GM12872 (cell line): ENCODE data around the gene TMEM131L.

Experiments used
- TF ChIP-seq, protein P1 (sequence below): IDR thresholded peaks from 3 replicates; pipeline ENCODE4 v1.5.1; 2011; ENCODE audit warnings: low read depth, mild to moderate bottlenecking, low read length, moderate library complexity; ENCODE audit not compliant: insufficient read depth

The TMEM131L gene

DNA sequence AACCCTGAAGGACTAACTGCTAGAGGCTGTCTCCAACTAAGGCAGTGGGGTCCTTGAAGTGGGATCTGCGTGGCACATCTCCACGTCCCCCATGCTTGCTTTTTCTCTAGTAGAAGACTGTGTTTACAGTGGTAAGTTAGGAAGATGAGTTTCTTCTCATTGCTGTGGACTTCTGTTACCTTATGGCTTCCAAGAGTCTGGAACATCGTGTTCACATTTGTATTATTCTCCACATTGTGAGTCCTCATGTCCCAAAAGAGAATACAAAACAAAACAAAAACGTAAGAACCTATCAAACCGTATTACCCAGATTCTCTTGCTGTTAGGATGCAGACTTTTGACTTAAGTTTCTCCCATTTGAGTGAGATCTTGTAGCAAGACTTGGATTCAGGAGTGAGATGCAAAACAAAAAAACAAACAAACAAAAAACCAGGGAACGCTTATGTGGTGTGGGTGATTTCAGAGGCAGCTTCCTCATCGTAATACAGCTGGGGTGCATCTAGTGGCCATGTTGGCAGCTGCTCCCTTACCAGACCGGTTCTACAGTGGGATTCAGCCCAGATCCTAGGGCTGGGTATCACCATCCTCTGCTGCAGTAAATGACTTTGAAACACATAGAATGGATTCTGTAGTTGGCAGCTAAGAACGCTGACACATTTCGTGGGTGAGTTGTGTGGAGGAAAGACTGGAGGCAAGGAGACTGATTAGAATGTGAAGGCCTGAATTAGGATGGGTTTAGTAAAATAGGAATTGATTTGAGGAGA is 41.3 kb downstream of the TMEM131L start:
- TF ChIP-seq, protein P1, sequence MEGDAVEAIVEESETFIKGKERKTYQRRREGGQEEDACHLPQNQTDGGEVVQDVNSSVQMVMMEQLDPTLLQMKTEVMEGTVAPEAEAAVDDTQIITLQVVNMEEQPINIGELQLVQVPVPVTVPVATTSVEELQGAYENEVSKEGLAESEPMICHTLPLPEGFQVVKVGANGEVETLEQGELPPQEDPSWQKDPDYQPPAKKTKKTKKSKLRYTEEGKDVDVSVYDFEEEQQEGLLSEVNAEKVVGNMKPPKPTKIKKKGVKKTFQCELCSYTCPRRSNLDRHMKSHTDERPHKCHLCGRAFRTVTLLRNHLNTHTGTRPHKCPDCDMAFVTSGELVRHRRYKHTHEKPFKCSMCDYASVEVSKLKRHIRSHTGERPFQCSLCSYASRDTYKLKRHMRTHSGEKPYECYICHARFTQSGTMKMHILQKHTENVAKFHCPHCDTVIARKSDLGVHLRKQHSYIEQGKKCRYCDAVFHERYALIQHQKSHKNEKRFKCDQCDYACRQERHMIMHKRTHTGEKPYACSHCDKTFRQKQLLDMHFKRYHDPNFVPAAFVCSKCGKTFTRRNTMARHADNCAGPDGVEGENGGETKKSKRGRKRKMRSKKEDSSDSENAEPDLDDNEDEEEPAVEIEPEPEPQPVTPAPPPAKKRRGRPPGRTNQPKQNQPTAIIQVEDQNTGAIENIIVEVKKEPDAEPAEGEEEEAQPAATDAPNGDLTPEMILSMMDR = no peak

DNA sequence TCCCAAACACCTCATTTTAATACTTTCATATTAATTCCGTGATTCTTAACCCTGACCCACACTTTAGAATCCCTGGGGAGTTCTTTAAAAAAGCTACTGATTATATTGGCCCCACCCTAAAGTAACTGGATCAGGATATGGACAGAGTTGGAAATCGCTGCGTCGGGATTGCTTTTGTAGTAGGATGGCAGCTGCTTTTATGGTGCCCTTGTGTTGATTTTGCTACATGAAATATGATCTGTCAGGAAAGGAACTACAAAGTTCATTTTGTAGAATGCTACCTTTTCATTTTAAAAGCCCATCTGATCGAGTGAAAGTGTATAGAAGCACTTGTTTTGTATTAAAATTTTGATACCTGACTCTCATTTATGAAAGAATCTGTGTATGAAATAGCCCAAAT is 43.6 kb downstream of the TMEM131L start:
- TF ChIP-seq, protein P1 = no peak

DNA sequence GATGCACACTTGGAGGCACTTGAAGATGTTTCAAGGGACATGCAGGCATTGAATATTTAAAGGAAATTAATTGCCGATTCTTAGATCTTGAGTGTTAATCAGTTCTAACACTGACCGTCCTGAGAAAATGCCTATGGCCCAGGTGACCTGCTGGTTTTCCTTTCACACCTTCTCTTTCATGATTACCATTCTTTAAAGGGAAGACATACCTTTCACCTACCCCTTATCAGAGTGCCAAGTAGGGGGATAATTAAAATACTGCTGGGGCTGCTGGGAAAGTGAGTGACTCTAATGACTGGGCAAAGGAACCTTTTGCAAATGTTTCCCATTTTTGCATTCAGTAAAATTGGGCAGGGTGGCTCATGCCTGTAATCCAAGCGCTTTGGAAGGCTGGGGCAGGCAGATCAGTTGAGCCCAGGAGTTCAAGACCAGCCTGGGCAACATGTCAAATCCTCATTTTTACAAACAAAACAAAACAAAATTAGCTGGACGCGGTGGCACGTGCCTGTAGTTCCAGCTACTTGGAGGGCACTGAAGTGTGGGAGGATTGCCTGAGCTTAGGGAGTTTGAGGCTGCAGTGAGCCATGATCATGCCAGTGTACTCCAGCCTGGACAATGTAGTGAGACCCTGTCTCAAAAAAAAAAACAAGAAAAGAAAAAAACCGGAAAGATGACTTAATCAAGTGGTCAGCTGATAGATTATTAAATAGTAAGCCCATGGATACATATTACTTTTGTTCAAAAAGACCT is 44.3 kb downstream of the TMEM131L start:
- TF ChIP-seq, protein P1 = no peak

DNA sequence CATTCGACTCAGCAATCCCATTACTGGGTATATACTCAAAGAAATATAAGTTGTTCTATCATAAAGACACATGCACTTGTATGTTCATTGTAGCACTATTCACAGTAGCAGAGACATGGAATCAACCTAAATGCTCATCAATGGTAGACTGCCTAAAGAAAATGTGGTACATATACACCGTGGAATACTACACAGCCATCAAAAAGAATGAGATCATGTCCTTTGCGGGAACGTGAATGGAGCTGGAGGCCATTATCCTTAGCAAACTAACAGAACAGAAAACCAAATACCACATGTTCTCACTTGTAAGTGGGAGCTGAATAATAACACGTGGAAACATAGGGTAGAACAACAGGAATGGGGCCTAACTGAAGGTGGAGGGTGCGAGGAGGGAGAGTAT is 44.9 kb downstream of the TMEM131L start:
- TF ChIP-seq, protein P1 = no peak

DNA sequence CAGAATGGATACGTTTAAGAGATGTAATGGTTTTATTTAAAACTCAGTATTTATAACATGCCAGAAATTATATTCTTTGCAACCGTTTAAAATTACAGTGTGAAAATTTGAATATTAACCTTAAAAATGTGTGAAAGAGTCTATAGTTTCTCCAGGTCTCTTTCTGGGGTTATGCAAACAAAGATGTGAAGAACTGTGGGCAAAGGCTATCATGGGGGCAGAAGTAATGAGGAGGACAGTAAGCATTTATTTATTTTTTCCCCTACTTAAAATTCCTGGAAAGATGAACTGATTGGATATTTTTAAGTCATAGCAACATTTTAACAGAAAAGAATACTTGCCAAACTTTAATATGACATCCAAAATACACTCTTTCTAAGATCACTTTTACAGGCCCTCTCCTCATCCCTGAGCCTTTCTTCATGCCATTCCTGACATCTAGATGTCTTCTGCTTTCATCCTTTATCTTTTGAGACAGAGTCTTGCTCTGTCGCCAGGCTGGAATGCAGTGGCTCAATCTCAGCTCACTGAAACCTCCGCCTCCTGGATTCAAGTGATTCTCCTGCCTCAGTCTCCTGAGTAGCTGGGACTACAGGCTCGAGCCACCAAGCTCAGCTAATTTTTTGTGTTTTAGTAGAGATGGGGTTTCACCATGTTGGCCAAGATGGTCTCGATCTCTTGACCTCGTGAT is 46.1 kb downstream of the TMEM131L start:
- TF ChIP-seq, protein P1 = no peak

DNA sequence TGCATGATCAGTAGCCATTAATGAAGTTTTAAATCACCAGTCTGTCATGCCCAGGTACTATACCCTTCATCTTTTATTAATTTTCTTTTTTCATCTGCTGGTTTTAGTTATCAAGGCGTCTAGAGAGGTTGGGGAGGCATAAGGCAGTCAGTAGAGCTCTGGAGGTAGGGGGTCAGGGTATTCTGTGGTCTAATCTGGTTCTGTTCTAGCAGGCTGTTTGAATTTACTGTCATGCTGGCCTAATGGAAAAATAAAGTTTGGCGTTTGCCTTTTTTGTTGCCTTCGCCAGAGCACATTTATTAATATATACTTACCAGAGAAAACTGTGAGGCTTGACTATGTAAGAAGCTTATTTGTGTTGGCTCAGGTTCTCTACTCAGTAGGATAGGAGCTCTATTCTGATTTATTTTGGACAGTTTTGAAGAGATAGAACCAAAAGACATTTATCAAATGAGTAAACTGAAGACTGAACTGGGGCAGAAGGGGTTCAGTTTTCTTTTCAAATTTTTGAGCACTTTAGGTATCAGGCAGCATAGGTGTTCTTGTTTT is 46.9 kb downstream of the TMEM131L start:
- TF ChIP-seq, protein P1 = no peak

DNA sequence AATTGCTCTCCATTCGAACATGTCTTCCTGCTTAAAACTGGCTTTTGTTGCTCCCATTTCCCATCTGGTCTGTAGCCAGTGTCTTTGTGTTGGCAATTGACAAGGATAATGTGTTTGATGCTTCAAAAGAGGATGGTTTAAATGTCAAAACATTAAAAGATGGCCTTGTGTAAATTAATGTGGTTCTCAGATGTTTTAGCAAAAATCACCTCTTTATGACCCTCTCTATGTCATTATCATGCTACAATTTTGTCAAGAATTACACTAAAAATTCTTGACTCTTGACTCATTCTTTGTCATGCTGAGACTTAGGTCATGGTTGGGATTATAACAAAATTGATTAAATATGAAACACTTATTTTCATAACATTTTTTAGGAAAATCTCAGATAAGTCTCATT is 47.4 kb downstream of the TMEM131L start:
- TF ChIP-seq, protein P1 = no peak
